GM12874 (cell line): Measurements from ENCODE around the gene SKOR1.

ENCODE experiments used
- TF ChIP-seq, protein P1 (sequence below): IDR thresholded peaks from 2 replicates; pipeline ENCODE4 v1.5.1; 2011; ENCODE audit warnings: low read depth, mild to moderate bottlenecking, control low read depth, low read length, moderate library complexity; ENCODE audit not compliant: insufficient read depth

The SKOR1 gene

DNA sequence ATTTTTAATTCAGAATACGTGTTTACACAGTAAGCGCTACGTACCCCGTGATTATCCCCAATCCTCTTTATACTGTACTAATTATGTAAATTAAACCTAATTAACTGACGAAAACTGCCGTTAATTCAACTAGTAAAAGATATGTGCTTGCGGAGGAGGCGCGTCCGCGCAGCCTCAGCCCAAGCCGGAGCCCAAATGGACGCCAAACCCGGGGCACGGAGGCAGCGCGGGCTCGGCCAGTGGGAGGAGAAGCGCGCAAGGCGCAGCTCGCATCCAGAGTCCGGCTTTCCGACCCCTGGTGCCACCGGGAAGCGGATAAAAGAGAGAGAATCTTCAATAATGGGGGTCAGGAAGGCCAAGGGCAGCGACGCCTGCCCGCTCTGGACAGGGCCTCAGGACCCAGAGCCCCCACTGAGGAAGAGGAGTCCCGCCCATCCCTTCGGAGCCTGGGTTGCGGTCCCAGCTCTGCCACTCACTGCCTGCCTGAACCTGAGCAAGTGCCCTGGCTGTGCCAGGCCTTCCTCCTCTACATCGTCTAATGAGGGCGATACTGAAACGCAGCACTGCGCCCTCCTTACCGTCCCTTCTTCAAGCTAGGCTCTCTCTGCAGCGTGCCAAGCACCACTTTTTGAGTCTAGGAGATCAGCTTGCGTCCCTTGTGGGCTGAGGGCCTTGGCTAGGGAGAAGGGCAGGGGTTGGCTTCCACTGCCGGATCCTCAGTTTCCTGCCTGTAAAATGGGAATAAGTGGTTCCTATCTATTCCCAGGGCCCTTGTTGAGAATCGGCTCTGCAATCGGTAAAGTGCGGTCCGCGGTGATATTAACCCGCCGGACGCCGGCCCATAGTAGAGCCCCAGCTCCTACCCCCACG is 5.0 kb upstream of the SKOR1 start:
- TF ChIP-seq, protein P1, sequence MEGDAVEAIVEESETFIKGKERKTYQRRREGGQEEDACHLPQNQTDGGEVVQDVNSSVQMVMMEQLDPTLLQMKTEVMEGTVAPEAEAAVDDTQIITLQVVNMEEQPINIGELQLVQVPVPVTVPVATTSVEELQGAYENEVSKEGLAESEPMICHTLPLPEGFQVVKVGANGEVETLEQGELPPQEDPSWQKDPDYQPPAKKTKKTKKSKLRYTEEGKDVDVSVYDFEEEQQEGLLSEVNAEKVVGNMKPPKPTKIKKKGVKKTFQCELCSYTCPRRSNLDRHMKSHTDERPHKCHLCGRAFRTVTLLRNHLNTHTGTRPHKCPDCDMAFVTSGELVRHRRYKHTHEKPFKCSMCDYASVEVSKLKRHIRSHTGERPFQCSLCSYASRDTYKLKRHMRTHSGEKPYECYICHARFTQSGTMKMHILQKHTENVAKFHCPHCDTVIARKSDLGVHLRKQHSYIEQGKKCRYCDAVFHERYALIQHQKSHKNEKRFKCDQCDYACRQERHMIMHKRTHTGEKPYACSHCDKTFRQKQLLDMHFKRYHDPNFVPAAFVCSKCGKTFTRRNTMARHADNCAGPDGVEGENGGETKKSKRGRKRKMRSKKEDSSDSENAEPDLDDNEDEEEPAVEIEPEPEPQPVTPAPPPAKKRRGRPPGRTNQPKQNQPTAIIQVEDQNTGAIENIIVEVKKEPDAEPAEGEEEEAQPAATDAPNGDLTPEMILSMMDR: no peak

DNA sequence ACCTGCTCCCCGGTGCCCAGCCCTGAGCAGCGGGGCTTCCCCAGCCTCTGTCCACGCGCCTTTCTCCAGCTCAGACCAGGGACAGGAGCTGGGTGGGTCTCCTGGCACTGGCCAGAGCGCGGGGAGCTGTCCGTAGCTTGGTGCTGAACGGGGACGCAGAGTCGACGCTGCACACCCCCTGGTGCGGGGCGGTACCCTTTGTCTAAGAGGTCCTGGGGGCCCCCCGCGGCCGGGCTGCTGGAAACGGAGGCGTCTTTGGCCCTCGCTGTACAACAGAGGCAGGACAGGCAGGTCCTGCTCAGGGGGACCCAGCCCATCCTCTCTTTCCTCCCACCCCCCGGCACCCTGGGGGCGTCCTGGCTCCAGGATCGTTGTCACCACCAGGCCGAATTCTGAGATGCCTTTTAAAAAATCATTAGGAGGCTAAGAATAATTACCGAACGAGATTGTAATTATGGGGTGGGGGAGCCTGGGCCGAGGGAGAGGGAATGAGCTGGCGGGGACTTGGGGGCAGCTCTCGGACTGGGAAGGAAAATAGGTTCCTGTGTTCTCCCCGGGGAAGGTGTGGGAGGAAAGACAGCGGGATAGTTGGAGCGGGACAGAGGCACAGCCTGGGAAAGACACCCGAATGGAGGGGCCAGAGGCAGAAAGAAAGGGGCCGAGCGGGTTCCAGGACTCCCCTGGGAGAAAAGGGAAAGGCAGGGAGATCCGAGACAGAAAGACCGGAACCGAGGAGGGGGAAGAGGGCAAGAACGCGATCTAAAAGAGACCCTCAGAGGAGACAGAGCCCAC is 4.1 kb upstream of the SKOR1 start:
- TF ChIP-seq, protein P1: no peak

DNA sequence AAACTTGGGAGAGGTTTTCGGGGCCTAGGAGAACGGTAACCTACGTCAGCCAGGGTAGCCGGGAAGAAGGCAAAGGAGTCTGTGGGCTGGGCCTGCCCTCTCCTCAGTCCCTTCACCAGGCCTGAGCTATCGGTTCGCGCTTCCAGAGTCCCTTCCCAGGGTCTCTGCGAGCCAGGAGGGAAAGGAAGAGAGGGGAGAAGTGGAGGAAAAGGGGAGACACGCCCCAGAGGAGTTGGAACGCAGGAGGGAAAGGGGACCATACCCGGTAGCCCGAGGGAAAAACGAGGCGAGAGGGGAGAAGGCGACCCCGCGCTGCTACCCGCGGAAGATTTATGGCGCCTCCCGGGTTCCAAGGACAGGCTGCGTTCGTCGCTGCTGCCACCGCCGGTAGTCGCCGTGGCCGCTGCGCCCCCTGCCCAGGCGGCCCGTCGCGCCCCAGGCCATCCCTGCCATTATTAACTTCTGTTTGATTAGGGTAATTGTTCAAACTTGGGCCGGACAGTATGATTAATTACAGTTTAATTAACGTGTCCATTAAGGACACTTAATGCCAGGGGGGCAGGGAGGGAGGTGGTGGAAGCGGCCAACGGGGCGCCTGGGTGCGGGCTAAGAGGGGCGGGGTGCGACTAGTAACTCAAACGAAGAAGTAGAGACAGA is 3.4 kb upstream of the SKOR1 start:
- TF ChIP-seq, protein P1: no peak

DNA sequence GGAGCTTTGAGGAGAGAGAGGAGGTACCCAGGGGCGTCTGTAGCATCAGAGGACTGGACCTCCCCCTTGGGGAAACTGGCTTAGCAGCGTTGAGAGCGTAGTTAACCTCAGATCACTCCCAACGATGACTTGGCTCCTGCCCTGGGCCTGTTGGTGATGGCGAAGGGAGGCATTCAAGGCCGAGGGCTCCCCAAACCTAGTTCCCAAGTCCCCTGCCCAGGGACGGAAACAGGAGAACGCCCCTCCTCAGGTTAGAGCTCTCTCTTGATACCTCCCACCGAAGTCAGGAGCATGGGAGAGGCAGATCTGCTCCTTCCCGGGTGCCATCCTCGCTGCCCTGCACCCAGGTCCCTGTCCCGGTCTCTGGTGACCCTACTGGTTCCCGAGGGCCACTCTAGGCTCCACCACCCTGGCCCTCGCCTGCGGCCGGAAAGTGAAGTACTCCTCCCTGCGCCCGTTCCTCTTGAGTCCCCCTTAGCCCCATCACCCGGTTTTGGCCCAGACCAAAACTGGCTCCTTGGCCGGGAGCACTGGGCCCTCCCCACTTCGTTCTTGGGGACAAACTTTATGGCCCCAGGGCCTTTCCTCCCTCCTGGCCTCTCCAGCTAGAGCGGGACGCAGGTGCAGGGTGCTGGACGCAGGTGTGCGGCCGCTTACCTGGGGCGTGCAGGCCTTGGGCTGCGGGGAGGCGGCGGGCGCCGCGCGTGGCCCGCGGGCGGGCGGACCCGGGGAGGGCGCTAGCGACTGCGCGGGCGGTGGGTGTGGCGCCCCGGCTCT is 2.6 kb upstream of the SKOR1 start:
- TF ChIP-seq, protein P1: no peak

DNA sequence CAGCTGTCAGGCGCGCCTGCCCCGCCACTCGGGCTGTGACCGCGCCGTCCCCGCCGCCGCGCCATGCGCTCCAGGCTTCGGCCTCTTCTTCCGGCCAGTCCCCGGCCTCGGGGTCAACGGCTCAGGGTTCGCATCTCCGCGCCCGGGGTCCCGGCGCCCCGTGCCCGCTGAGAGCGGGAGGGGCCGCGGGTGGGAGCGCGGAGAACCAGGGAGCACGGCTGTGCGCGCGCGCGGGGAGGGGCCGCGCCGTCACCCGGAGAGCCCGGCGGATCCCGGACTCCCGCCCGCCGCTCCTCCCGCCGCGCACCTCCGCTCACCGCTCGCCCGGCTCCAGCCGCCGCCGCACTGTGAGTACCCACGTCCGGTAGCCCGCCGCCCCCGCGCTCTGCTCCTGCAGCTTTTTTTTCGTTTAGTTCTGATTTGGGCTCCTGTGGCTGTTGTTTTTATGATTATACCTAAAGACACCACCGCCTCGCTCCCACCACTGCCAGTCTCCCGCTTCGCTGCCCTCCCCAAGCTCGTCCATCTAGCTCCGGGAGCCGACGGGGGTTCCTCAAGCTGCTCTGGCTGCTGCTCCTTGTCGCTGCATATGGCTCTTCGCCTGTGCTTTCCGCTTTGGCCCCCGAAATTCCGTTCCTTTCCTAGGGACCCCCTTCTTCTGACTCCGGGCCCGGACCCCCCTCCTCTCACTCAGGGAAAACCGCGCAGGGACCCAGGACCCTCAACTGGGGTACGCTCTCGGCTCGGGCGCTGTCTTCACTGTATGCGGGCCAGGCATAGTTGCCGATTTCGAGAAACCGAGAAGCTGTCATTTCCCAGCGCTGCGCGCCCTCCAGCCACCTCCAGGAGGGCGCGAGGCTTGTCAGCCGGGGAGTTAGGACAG is 1.8 kb upstream of the SKOR1 start:
- TF ChIP-seq, protein P1: no peak

DNA sequence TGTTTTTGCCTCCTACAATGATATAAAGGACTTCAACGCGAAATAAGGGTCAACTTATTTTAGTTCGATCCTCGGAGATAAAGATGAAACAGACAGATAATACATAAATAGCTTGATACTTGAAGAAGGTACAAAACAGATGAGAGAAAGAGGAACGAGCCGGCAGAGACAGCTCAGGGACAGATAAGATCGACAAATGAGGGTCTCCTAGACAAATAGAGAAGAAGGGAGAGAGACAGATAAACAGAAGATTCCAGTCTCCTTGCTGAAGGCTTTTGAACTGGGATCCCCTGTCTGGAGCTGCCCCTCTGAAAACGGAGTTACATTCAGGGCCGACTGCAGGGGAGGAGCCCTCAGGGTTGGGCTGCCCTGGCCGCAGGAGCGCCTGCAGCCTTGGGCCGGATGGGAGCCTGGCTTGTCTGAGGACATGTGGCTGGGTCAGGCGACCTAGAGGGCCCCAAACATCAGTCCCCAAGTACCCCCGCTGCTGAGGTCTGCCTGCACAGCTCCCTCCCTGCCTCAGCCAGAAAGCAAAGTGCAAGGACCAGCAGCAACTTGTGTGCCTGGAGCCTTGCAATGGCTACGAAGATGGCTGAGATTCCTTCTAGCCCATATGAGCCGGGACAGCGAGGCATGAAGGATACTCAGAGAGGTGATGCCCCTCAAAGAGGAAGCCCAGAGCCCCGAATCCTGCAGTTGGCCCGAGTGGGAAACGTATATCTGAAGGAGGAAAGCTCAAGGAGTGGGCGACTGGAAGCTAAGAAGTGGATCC is 926 bp upstream of the SKOR1 start:
- TF ChIP-seq, protein P1: no peak
